Measurements from ENCODE around the gene C3.

DNA sequence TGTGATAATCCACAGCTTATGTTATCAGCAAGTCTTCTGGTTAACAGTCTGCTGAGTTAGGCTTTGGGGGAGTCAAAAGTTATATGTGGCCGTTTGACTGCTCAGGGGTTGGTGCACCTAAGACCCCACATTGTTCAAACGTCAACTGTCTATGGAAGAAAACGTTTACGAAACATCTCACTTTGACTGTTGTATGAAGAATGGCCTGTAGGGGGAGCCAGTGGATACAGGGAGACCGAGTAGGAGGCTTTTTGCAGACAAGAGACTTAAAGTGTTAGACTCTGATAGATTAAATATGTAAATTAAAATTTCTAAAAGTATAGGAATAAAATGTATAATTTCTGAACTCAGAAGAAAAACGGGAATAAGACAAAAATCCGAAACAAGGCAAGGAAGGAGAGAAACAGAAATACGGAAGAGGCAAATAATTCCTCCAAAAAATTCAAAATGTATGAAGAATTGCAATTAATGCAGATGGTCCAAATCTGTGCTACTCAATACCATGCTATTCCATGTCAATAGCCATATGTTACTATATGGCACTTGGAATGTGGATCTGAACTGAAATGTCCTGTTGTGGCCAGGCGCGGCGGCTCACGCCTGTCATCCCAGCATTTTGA lies 88.3 kb downstream of the C3 start:
- TF ChIP-seq, protein P1, sequence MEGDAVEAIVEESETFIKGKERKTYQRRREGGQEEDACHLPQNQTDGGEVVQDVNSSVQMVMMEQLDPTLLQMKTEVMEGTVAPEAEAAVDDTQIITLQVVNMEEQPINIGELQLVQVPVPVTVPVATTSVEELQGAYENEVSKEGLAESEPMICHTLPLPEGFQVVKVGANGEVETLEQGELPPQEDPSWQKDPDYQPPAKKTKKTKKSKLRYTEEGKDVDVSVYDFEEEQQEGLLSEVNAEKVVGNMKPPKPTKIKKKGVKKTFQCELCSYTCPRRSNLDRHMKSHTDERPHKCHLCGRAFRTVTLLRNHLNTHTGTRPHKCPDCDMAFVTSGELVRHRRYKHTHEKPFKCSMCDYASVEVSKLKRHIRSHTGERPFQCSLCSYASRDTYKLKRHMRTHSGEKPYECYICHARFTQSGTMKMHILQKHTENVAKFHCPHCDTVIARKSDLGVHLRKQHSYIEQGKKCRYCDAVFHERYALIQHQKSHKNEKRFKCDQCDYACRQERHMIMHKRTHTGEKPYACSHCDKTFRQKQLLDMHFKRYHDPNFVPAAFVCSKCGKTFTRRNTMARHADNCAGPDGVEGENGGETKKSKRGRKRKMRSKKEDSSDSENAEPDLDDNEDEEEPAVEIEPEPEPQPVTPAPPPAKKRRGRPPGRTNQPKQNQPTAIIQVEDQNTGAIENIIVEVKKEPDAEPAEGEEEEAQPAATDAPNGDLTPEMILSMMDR (IDR thresholded peaks at IDR 0.05; ENCODE audit: low read depth, low read length) = peak; percentile 89
- no peak for TF ChIP-seq EZH2phosphoT487 (IDR thresholded peaks at IDR 0.05; ENCODE audit: low read depth)
